NT2/D1 (cell line): ENCODE measurements around the gene DDIT3.

Source experiments
- YY1 ChIP-seq: IDR thresholded peaks from 2 replicates; pipeline ENCODE4 v1.6.1; 2011; ENCODE audit not compliant: insufficient read length, insufficient read depth
- ZNF274 ChIP-seq: IDR thresholded peaks from 2 replicates; pipeline ENCODE4 v1.6.1; 2011; ENCODE audit warnings: mild to moderate bottlenecking, low read depth, low read length

DNA sequence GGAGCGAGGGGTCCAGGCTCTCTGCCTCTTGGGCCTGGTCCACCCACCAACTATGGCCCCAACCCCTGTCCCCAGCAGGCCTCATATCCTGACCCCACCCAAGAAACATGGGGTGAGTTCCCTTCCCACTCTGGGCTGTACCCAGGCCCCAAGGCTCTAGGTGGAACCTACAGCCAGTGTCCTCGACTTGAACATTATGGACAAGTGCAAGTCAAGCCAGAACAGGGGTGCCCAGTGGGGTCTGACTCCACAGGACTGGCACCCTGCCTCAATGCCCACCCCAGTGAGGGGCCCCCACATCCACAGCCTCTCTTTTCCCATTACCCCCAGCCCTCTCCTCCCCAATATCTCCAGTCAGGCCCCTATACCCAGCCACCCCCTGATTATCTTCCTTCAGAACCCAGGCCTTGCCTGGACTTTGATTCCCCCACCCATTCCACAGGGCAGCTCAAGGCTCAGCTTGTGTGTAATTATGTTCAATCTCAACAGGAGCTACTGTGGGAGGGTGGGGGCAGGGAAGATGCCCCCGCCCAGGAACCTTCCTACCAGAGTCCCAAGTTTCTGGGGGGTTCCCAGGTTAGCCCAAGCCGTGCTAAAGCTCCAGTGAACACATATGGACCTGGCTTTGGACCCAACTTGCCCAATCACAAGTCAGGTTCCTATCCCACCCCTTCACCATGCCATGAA is 49.2 kb downstream of the DDIT3 start:
- TF ChIP-seq YY1 (no peak), ZNF274 (no peak)
